NCI-H526 (cell line): Measurements from ENCODE around the gene SHANK1.
"Not testable (repeated sequence)": the region's sequence is repeated elsewhere in the genome, so short reads cannot be mapped to it uniquely, and the experiment has no call there.

ENCODE experiments used
- DNase-seq, 2 experiments: peaks; one replicate each; lab custom pipeline; 2025; lab: John Stamatoyannopoulos, UW

Gene SHANK1

GRCh38 chr19:50633973-50634372 lies 85.6 kb downstream of the SHANK1 start:
- DNase-seq: no peak

- DNase-seq: no peak
Observed at GRCh38 chr19:50633359-50633758, 86.2 kb downstream of the SHANK1 start.

GRCh38 chr19:50632151-50632835 lies 87.3 kb downstream of the SHANK1 start:
- no peak for DNase-seq

GRCh38 chr19:50629801-50630200 lies 89.8 kb downstream of the SHANK1 start:
- DNase-seq: no peak

GRCh38 chr19:50629194-50629593 lies 90.4 kb downstream of the SHANK1 start:
- DNase-seq: no peak

- DNase-seq: no peak
Observed at GRCh38 chr19:50628551-50628950, 91.1 kb downstream of the SHANK1 start.

GRCh38 chr19:50628146-50628545 lies 91.5 kb downstream of the SHANK1 start:
- no peak for DNase-seq

GRCh38 chr19:50626795-50627194 lies 92.8 kb downstream of the SHANK1 start:
- no peak for DNase-seq

- DNase-seq: no peak
Observed at GRCh38 chr19:50626011-50626410, 93.6 kb downstream of the SHANK1 start.

GRCh38 chr19:50624949-50625600 lies 94.5 kb downstream of the SHANK1 start:
- DNase-seq: no peak

- not testable (repeated sequence) for DNase-seq
Observed at GRCh38 chr19:50620394-50620906, 99.2 kb downstream of the SHANK1 start.

GRCh38 chr19:50619184-50619583 lies 100.4 kb downstream of the SHANK1 start:
- DNase-seq: not testable (repeated sequence)

- not testable (repeated sequence) for DNase-seq
Observed at GRCh38 chr19:50618379-50618778, 101.2 kb downstream of the SHANK1 start.

- DNase-seq: not testable (repeated sequence)
Observed at GRCh38 chr19:50612504-50613404, 106.8 kb downstream of the SHANK1 start.
